ENCODE data around the gene SIPA1L3.

GRCh38 chr19:38064661-38065425 lies 157.8 kb downstream of the SIPA1L3 start:
- TF ChIP-seq CTCF (IDR thresholded peaks at IDR 0.05) (no peak), POLR2A (IDR thresholded peaks at IDR 0.05) (no peak)

Data from heart left ventricle (tissue), 13 donors.